SK-N-SH treated with all-trans-retinoic acid at 6 μM for 48 hours (cell line): ENCODE data around the gene FLT4.

Source experiments
- ARNTL ChIP-seq: fragments of 450-650 bp; formaldehyde crosslinking; IDR thresholded peaks from 2 replicates; pipeline ENCODE4 v1.5.0; 2020; ENCODE audit warnings: low read depth, mild to moderate bottlenecking, moderate library complexity, borderline replicate concordance
- BACH2 ChIP-seq: fragments of 250-450 bp; sonication (Bioruptor Pico); IDR thresholded peaks from 2 replicates; pipeline ENCODE4 v1.9.0; 2021; ENCODE audit warnings: mild to moderate bottlenecking, borderline replicate concordance
- GLIS3 ChIP-seq: fragments of 250-450 bp; sonication (Bioruptor Pico); IDR thresholded peaks from 2 replicates; pipeline ENCODE4 v1.5.0; 2020; ENCODE audit warnings: mild to moderate bottlenecking, moderate library complexity
- ISL1 ChIP-seq: fragments of 250-450 bp; sonication (Bioruptor Pico); IDR thresholded peaks from 2 replicates; pipeline ENCODE4 v2.1.2; 2022; ENCODE audit warnings: mild to moderate bottlenecking, moderate library complexity
- PPARA ChIP-seq: fragments of 250-450 bp; sonication (Bioruptor Pico); IDR thresholded peaks from 2 replicates; pipeline ENCODE4 v1.5.0; 2020; ENCODE audit warnings: mild to moderate bottlenecking, borderline replicate concordance
- RARB ChIP-seq: fragments of 250-450 bp; sonication (Bioruptor Pico); IDR thresholded peaks from 2 replicates; pipeline ENCODE4 v1.8.0; 2021; ENCODE audit warnings: mild to moderate bottlenecking, moderate library complexity
- TCF4 ChIP-seq: fragments of 250-450 bp; sonication (Bioruptor Pico); IDR thresholded peaks from 2 replicates; pipeline ENCODE4 v1.8.0; 2021; ENCODE audit warnings: mild to moderate bottlenecking, moderate library complexity, borderline replicate concordance
- ZFP3 ChIP-seq: fragments of 250-450 bp; sonication (Bioruptor Pico); IDR thresholded peaks from 2 replicates; pipeline ENCODE4 v1.5.0; 2020; ENCODE audit warnings: mild to moderate bottlenecking, moderate library complexity
- ZFP30 ChIP-seq: fragments of 450-650 bp; formaldehyde crosslinking; IDR thresholded peaks from 2 replicates; pipeline ENCODE4 v1.5.0; 2022; ENCODE audit warnings: mild to moderate bottlenecking, moderate library complexity
- ZNF565 ChIP-seq: fragments of 450-650 bp; formaldehyde crosslinking; conservative IDR thresholded peaks from 2 replicates; pipeline ENCODE4 v1.5.0; 2020; ENCODE audit warnings: low read depth, mild to moderate bottlenecking, moderate library complexity
- ZNF8 ChIP-seq: fragments of 450-650 bp; formaldehyde crosslinking; IDR thresholded peaks from 2 replicates; pipeline ENCODE4 v1.5.0; 2020; ENCODE audit warnings: mild to moderate bottlenecking, moderate library complexity
- TF ChIP-seq, protein P1 (sequence below): fragments of 250-450 bp; sonication (Bioruptor Pico); IDR thresholded peaks from 2 replicates; pipeline ENCODE4 v1.8.0; 2020; ENCODE audit warnings: mild to moderate bottlenecking, moderate library complexity, borderline replicate concordance
- TF ChIP-seq, protein P2 (sequence below): fragments of 250-450 bp; sonication (Bioruptor Pico); IDR thresholded peaks from 2 replicates; pipeline ENCODE4 v1.5.0; 2020; ENCODE audit warnings: mild to moderate bottlenecking, moderate library complexity

DNA sequence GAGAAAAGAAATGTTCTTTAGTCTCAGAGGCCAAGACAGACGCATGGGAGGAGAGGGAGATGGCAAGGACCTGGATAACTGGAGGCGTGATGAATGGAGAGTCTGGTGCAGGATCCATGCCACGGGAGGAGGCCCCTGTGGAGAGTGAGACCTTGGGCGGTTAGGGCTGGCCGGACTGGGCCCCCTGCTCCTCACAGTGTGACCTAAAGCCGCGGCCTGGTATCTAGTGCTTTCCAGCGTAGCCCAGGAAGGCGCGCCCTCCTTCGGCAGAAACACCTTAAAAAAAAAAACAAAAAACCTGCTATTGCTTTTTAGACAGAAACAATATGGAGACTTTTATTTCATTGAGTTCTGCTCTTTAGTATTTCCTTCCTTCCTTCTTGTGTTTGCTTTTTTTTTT is 91.2 kb downstream of the FLT4 start:
- TF ChIP-seq, protein P1, sequence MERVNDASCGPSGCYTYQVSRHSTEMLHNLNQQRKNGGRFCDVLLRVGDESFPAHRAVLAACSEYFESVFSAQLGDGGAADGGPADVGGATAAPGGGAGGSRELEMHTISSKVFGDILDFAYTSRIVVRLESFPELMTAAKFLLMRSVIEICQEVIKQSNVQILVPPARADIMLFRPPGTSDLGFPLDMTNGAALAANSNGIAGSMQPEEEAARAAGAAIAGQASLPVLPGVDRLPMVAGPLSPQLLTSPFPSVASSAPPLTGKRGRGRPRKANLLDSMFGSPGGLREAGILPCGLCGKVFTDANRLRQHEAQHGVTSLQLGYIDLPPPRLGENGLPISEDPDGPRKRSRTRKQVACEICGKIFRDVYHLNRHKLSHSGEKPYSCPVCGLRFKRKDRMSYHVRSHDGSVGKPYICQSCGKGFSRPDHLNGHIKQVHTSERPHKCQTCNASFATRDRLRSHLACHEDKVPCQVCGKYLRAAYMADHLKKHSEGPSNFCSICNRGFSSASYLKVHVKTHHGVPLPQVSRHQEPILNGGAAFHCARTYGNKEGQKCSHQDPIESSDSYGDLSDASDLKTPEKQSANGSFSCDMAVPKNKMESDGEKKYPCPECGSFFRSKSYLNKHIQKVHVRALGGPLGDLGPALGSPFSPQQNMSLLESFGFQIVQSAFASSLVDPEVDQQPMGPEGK (CRISPR knock-in tag) = no peak
- TF ChIP-seq ISL1 (CRISPR knock-in tag) (no peak), PPARA (no peak), ZFP3 (CRISPR knock-in tag) (no peak), RARB (CRISPR knock-in tag) (no peak), ZNF8 (CRISPR knock-in tag) (no peak), TCF4 (no peak), GLIS3 (CRISPR knock-in tag) (no peak), BACH2 (no peak), ARNTL (CRISPR knock-in tag) (no peak), ZNF565 (CRISPR knock-in tag) (no peak), ZFP30 (CRISPR knock-in tag) (no peak)
- TF ChIP-seq, protein P2, sequence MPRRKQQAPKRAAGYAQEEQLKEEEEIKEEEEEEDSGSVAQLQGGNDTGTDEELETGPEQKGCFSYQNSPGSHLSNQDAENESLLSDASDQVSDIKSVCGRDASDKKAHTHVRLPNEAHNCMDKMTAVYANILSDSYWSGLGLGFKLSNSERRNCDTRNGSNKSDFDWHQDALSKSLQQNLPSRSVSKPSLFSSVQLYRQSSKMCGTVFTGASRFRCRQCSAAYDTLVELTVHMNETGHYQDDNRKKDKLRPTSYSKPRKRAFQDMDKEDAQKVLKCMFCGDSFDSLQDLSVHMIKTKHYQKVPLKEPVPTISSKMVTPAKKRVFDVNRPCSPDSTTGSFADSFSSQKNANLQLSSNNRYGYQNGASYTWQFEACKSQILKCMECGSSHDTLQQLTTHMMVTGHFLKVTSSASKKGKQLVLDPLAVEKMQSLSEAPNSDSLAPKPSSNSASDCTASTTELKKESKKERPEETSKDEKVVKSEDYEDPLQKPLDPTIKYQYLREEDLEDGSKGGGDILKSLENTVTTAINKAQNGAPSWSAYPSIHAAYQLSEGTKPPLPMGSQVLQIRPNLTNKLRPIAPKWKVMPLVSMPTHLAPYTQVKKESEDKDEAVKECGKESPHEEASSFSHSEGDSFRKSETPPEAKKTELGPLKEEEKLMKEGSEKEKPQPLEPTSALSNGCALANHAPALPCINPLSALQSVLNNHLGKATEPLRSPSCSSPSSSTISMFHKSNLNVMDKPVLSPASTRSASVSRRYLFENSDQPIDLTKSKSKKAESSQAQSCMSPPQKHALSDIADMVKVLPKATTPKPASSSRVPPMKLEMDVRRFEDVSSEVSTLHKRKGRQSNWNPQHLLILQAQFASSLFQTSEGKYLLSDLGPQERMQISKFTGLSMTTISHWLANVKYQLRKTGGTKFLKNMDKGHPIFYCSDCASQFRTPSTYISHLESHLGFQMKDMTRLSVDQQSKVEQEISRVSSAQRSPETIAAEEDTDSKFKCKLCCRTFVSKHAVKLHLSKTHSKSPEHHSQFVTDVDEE (CRISPR knock-in tag) = no peak
